Activated T-helper 1 cell treated with Interleukin-2 at 50 U/mL for 16 hours (primary cell): ENCODE measurements around the gene MAPK10.

Experiments
- DNase-seq: peaks from one replicate; pipeline ENCODE4 v3.0.0-alpha.2; 2020; ENCODE audit warnings: low read depth

The MAPK10 gene

DNA sequence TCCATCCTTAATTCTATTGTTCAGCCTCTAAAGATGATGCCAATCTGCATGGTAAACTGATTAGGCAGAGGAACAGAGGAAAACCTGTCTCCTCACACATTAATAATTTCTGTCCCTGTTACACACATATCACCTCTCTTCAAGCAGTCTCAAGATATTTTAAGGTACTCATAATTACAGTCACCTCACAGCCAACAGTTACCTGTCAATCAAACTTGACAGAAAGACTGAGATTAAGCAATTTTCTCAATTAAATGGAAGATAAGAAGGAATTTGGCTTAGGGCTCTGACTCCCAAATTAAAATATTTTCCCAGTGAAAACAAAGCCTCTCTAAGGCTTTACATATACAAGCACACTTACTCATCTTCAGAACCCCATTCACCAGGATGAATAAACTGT lies 85.2 kb downstream of the MAPK10 start:
- DNase-seq, result no peak

- no peak for DNase-seq
Observed at GRCh38 chr4:86272669-86273068, 87.2 kb downstream of the MAPK10 start.

GRCh38 chr4:86271057-86271456 lies 88.8 kb downstream of the MAPK10 start:
- DNase-seq, result no peak

DNA sequence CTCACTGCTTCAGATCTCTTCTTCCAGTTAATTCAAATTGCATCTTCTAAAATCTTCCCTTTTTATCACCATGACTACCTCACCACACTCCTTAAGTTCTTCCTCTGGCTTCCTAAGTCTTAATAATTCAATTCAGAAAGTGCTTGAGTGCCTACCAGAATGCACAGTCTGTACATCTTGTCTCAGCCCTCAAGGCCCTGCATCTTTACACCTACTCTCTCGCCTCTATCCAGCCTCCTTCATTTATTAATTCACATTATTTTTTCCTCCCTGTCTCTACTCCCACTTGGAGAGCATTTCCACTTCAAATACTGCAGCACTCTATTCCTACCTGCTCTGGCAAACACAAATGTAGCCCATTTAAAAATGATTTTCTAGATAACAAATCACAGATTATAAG lies 90.5 kb downstream of the MAPK10 start:
- no peak for DNase-seq

DNA sequence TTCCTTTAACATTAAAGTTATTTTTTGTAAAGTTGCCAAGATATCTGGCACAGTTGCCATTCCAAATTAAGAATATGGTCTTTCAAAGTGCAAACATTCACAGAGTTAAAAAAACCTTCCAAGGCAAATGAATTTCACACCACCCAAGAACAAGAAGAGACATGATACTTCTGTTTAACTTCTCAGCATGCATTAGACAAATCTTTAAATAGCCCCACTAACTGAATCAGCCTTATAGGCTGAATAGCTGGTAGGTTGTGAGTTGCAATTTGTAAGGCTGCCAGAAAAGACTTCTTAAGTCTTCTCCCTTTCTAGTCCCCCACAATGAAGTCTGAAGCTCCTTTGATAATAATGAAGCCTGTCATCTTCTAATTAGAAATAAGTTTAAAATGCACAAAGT lies 95.6 kb downstream of the MAPK10 start:
- no peak for DNase-seq

DNA sequence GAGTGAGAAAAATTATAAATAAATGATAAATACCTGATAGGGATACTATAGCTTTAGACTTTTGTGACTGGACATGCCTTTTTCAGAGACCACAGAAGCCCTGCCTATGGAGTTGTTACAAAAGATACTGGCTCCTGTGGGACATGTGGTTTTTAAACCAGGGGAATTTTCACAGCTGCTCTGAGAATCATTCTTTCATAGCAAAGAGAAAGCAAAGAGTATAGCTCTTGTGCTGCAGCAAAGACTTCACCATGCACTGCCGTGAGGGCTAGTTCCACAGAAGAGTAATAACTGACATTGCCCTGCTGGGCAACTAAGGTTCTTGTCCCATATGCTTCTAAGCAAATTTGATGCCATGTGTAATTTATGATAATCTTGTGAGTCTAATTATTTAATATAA lies 98.2 kb downstream of the MAPK10 start:
- no peak for DNase-seq

- DNase-seq, result no peak
Observed at GRCh38 chr4:86256086-86256485, 103.8 kb downstream of the MAPK10 start.

- DNase-seq, result no peak
Observed at GRCh38 chr4:86250619-86251018, 109.2 kb downstream of the MAPK10 start.

- no peak for DNase-seq
Observed at GRCh38 chr4:86250006-86250405, 109.8 kb downstream of the MAPK10 start.

GRCh38 chr4:86249074-86249473 lies 110.8 kb downstream of the MAPK10 start:
- DNase-seq, result no peak

GRCh38 chr4:86247906-86248305 lies 111.9 kb downstream of the MAPK10 start:
- DNase-seq, result no peak

DNA sequence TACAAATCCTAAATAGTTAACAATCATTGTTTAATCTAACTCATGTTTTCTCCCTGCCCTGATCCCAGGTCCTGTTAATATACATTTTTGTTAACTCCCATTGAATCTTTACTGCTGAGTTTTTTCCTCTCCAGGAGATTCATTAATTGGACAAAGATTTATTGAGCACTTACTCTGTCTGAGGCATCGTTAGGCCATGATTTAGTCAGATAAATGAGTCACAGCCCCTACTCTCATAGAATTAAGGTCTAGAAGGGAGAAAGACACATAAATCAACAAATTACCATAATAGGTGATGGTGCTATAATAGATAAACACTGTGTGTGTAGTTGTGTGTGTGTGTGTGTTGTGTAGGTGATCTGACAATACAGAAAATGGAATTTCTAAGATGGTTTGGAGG lies 112.5 kb downstream of the MAPK10 start:
- no peak for DNase-seq

DNA sequence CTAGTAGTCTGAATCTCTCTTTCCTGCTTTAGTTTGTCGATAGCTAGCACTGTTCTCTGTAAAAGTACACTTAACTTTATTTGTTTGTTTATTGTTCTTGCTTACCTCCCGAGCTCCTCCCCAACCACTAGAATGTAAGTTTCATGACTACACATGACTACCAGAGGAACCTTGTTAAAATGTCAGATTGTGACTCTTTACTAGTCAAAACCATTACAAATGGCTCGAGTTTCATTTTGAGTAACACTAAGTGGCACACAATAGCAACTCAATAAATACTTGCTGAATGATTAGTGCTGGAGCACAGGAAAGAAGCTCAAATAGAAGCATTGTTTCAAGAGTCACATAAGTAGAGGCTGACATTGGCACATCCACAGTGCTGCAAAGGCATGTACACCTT lies 116.1 kb downstream of the MAPK10 start:
- DNase-seq, result no peak

GRCh38 chr4:86242677-86243076 lies 117.2 kb downstream of the MAPK10 start:
- no peak for DNase-seq

- no peak for DNase-seq
Observed at GRCh38 chr4:86235549-86235948, 124.3 kb downstream of the MAPK10 start.

- DNase-seq, result no peak
Observed at GRCh38 chr4:86233681-86234080, 126.2 kb downstream of the MAPK10 start.

- DNase-seq, result no peak
Observed at GRCh38 chr4:86233090-86233489, 126.8 kb downstream of the MAPK10 start.

DNA sequence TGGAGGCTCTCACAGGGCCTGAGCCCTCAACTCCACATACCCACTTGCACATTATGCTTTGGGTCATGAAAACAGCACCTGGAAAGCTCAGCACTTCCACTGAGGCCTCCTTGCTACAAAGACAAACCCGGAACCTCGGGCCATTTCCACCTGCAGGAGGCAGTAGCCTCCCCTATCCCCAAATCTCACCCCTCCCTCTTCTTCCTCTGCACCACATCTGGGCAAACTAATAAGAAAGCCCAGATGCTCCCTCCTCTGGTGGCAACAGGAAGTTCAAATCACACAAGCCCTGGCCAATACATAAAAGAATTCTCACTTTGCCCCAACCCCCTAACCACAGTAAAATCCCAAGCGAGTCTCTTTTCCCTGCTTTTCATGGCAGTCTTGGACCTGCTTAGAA lies 136.4 kb downstream of the MAPK10 start:
- no peak for DNase-seq

- no peak for DNase-seq
Observed at GRCh38 chr4:86221002-86221401, 138.9 kb downstream of the MAPK10 start.

DNA sequence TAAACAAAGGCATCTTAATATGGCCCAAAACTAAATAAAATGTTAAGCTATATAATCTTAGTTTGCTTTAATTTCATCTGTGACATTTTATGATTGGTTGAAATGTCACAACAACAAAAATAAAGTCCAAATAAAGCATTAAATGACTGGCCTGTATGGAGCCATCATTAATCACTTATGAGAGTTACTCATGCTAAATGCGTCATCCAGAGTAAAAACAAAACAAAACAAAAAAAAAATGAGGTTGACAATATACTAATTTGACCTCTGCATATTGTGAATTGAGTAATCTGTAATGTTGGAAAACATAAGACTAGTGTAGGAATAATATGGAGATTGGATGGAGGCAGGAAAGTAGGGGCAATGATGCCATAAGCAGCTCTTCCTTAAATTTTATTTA lies 139.7 kb downstream of the MAPK10 start:
- no peak for DNase-seq

DNA sequence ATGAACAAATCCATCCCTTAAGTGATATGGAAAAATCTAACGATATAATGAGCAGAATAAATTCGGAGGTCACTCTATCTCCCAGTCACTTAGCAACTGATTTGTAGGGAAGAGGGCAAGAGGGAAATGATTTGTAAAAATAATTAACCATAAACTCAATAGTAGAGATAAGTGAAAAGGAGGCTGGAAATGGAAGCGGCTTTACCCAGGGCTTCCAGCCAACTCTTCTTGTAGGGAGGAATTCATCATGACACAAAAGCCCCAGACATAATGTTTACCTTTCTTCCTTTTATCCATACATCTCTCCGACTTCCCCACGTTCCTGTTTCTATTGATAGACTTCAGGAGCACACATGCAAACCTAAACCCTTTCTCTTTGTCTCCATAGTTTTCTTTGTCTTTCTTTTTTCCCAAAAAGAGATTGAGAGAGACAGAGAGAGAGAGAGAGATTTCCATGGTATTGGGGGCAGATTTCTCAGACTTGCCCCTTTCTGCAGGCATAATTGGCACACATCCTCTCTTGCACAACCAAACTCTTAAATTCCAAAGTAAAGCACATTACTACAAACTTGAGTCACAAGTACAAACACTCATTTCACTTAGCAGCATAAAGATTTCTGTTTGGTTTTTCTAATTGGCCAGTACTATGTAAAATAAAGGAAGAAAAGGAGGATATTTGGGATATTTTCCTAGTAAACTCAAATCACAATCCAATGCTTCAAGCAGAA lies 140.9 kb downstream of the MAPK10 start:
- no peak for DNase-seq

- DNase-seq, result no peak
Observed at GRCh38 chr4:86203176-86203575, 156.7 kb downstream of the MAPK10 start.

DNA sequence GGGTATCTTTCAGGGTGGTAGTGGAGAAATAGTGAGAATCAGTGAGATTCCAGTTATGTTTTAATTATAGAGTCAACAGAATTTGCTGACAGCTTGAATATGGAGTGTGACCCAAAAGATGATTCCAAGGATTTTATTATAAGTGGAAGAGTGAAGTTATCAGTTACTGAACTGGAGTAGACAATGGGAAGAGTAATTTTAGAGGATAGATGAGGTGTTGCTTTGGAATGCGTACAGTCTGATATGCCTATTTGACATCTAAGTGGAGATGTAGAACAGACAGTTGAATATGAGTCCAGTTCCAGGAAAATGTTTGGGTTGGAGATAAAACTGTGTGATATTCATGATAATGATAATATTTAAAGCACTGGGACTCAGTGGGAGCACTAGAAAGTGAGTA lies 174.2 kb downstream of the MAPK10 start:
- DNase-seq, result no peak

GRCh38 chr4:86184901-86185285 lies 175.0 kb downstream of the MAPK10 start:
- DNase-seq, result no peak
